Testis (tissue), 2 donors: ENCODE results near the gene ZNF383.

ENCODE experiments used
- CTCF ChIP-seq, 3 experiments: fragments of 450-650 bp in 2 of 3; fragments of 200-600 bp in 1 of 3; sonication (generic) in 1 of 3; IDR thresholded peaks; one replicate each; pipeline ENCODE4 v1.5.1; 2016 to 2019; ENCODE audit warnings: antibody characterized with exemption in 3 of 3, mild to moderate bottlenecking in 2 of 3, moderate library complexity in 1 of 3
- POLR2A ChIP-seq: fragments of 450-650 bp; IDR thresholded peaks from one replicate; pipeline ENCODE4 v1.6.1; 2017; ENCODE audit warnings: antibody characterized with exemption, mild to moderate bottlenecking, moderate library complexity

GRCh38 chr19:37218592-37218935, 550 bp downstream of the ZNF383 start:
- no peak for TF ChIP-seq CTCF (IDR thresholded peaks at IDR 0.05)
- no peak for TF ChIP-seq POLR2A
